ENCODE results near the gene UBIAD1.

GRCh38 chr1:11245904-11246719, 26.9 kb upstream of the UBIAD1 start:
- TF ChIP-seq CTCF (conservative IDR thresholded peaks at IDR 0.05) (no peak), ZFX (IDR thresholded peaks at IDR 0.05) (no peak)

Measured in C4-2B (cell line).